ENCODE results near the gene ACTRT2.

The ACTRT2 gene

GRCh38 chr1:3003039-3003940, 18.0 kb upstream of the ACTRT2 start:
- no peak for DNase-seq

- DNase-seq, result no peak
These were observed 17.4 kb upstream of the ACTRT2 start for GRCh38 chr1:3003941-3004270.

GRCh38 chr1:3004285-3005205, 16.7 kb upstream of the ACTRT2 start:
- no peak for DNase-seq

GRCh38 chr1:3005771-3006170, 15.5 kb upstream of the ACTRT2 start:
- no peak for DNase-seq

- no peak for DNase-seq
These were observed 13.7 kb upstream of the ACTRT2 start for GRCh38 chr1:3007298-3008147.

GRCh38 chr1:3009021-3009420, 12.2 kb upstream of the ACTRT2 start:
- DNase-seq, result no peak

GRCh38 chr1:3009556-3009955, 11.7 kb upstream of the ACTRT2 start:
- no peak for DNase-seq

GRCh38 chr1:3011127-3011526, 10.1 kb upstream of the ACTRT2 start:
- DNase-seq, result no peak

- no peak for DNase-seq
These were observed 9.4 kb upstream of the ACTRT2 start for GRCh38 chr1:3011631-3012455.

- DNase-seq, result peak; percentile 43
These were observed 8.6 kb upstream of the ACTRT2 start for GRCh38 chr1:3012456-3013291.

GRCh38 chr1:3013371-3014049, 7.8 kb upstream of the ACTRT2 start:
- no peak for DNase-seq

GRCh38 chr1:3014050-3014440, 7.2 kb upstream of the ACTRT2 start:
- no peak for DNase-seq

GRCh38 chr1:3014443-3015268, 6.6 kb upstream of the ACTRT2 start:
- DNase-seq, result no peak

GRCh38 chr1:3015269-3015635, 6.0 kb upstream of the ACTRT2 start:
- no peak for DNase-seq

GRCh38 chr1:3015744-3016143, 5.5 kb upstream of the ACTRT2 start:
- no peak for DNase-seq

- no peak for DNase-seq
These were observed 4.4 kb upstream of the ACTRT2 start for GRCh38 chr1:3016641-3017439.

GRCh38 chr1:3017440-3018050, 3.7 kb upstream of the ACTRT2 start:
- no peak for DNase-seq

- DNase-seq, result no peak
These were observed 3.2 kb upstream of the ACTRT2 start for GRCh38 chr1:3018051-3018471.
